Measurements from ENCODE around the gene TNRC6B. TPM values are rescaled to one million over a fixed set of nuclear protein-coding genes. Genes with fewer than 3 reads are reported as not detected.

The TNRC6B gene
- total RNA-seq, 1 experiment from 2014 or later: 44.6 TPM

DNA sequence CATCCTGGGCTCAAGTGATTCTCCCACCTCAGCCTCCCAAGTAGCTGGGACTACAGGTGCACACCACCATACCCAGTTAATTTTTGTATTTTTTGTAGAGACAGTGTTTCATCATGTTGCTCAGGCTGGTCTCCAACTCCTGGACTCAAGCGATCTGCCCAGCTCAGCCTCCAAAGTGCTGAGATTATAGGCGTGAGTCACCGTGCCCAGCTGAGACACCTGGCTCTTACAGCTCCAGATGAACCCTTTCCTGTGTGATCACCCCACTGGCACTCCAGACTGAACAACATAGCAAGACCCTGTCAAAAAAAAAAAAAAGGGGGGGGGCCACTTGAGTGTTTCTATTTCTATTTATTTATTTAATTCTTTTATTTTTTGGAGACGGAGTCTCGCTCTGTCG is 167.5 kb downstream of the TNRC6B start:
- TF ChIP-seq, protein P1, sequence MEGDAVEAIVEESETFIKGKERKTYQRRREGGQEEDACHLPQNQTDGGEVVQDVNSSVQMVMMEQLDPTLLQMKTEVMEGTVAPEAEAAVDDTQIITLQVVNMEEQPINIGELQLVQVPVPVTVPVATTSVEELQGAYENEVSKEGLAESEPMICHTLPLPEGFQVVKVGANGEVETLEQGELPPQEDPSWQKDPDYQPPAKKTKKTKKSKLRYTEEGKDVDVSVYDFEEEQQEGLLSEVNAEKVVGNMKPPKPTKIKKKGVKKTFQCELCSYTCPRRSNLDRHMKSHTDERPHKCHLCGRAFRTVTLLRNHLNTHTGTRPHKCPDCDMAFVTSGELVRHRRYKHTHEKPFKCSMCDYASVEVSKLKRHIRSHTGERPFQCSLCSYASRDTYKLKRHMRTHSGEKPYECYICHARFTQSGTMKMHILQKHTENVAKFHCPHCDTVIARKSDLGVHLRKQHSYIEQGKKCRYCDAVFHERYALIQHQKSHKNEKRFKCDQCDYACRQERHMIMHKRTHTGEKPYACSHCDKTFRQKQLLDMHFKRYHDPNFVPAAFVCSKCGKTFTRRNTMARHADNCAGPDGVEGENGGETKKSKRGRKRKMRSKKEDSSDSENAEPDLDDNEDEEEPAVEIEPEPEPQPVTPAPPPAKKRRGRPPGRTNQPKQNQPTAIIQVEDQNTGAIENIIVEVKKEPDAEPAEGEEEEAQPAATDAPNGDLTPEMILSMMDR (IDR thresholded peaks at IDR 0.05; ENCODE audit: unreplicated experiment): no peak
- CTCF ChIA-PET: interaction anchor here (0.6 to 0.7 kb wide), 3 partner anchors 11 to 1830 kb away, joined by 3 to 11 read pairs (median 5); no protein-coding TSS in a partner anchor
- peak overlapping the region; percentile 92 for H3K27ac Mint-ChIP-seq (ENCODE audit: unreplicated experiment)
- no peaks in the 10 kb centered on the region for H3K9me3 Mint-ChIP-seq (ENCODE audit: low read depth, unreplicated experiment)
- H3K36me3 Mint-ChIP-seq (ENCODE audit: insufficient read depth, unreplicated experiment): peaks cover 45% of the 10 kb centered on the region
- no TSS peak for BruUV-seq (replicated peaks)
- H3K4me1 Mint-ChIP-seq (ENCODE audit: low read depth, unreplicated experiment): peaks cover 27% of the 10 kb centered on the region
- intact Hi-C loops (cut with micrococcal nuclease; ENCODE audit: unreplicated experiment): loop anchor here (5.0 kb wide), 1 partner anchor 188 kb away; no protein-coding TSS in a partner anchor
- no peaks in the 10 kb centered on the region for H3K27me3 Mint-ChIP-seq (ENCODE audit: unreplicated experiment)
- H3K4me3 Mint-ChIP-seq (ENCODE audit: low read depth, unreplicated experiment): peak overlapping the region; percentile 88
- peak; percentile 30 for DNase-seq

DNA sequence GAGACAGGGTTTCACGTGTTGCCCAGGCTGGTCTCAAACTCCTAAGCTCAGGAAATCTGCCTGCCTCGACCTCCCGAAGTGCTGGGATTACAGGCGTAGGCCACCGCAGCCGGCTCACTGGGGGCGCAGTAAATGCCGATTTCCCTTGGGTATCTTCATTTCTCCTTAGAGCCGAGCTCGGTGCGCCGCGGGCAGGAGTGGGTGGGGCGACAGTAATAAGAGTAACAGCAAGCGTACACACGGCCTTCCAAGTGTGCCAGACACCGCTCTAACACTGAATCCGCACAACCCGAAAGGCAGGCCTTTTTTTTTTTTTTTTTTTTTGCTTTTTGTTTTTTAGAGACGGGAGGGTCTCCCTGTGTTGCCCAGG is 168.1 kb downstream of the TNRC6B start:
- TF ChIP-seq, protein P1 (IDR thresholded peaks at IDR 0.05; ENCODE audit: unreplicated experiment): no peak
- Mint-ChIP-seq H3K27me3 (ENCODE audit: unreplicated experiment) (no peaks in the 10 kb centered on the region), H3K9me3 (ENCODE audit: low read depth, unreplicated experiment) (no peaks in the 10 kb centered on the region), H3K4me1 (ENCODE audit: low read depth, unreplicated experiment) (peaks cover 27% of the 10 kb centered on the region), H3K4me3 (ENCODE audit: low read depth, unreplicated experiment) (peak overlapping the region; percentile 88), H3K36me3 (ENCODE audit: insufficient read depth, unreplicated experiment) (peaks cover 50% of the 10 kb centered on the region), H3K27ac (ENCODE audit: unreplicated experiment) (peak overlapping the region; percentile 92)
- intact Hi-C loops (cut with micrococcal nuclease; ENCODE audit: unreplicated experiment): loop anchor here (2.0 to 5.0 kb wide), 2 partner anchors 188 to 301 kb away; no protein-coding TSS in a partner anchor
- CTCF ChIA-PET: interaction anchor here (0.7 kb wide), 1 partner anchor 148 kb away, joined by 11 read pairs; no protein-coding TSS in a partner anchor
- no peak for DNase-seq
- BruUV-seq (replicated peaks): TSS peak; percentile 95

GRCh38 chr22:40346185-40347118 is 168.7 kb downstream of the TNRC6B start, which contains the start of gene ADSL:
ADSL (plus strand) TSS chr22:40346500; CDS start chr22:40346559, 59 bp downstream.
- CTCF ChIA-PET: interaction anchor here (0.7 kb wide), 2 partner anchors 148 to 302 kb away, joined by 4 to 11 read pairs; no protein-coding TSS in a partner anchor
- intact Hi-C loops (cut with micrococcal nuclease; ENCODE audit: unreplicated experiment): loop anchor here (2.0 to 5.0 kb wide), 2 partner anchors 189 to 302 kb away; no protein-coding TSS in a partner anchor
- H3K4me3 Mint-ChIP-seq (ENCODE audit: low read depth, unreplicated experiment): peak within 1 kb of the TSS; percentile 88
- H3K36me3 Mint-ChIP-seq (ENCODE audit: insufficient read depth, unreplicated experiment): peaks cover 54% of the 10 kb centered on the region
- TF ChIP-seq, protein P1 (IDR thresholded peaks at IDR 0.05; ENCODE audit: unreplicated experiment): no peak
- BruUV-seq (replicated peaks): no TSS peak
- H3K27me3 Mint-ChIP-seq (ENCODE audit: unreplicated experiment): no peaks in the 10 kb centered on the region
- peak within 1 kb of the TSS; percentile 92 for H3K27ac Mint-ChIP-seq (ENCODE audit: unreplicated experiment)
- H3K4me1 Mint-ChIP-seq (ENCODE audit: low read depth, unreplicated experiment): peaks cover 27% of the 10 kb centered on the region
- peak; percentile 93 for DNase-seq
- H3K9me3 Mint-ChIP-seq (ENCODE audit: low read depth, unreplicated experiment): no peaks in the 10 kb centered on the region

GRCh38 chr22:40347300-40347699 is 169.6 kb downstream of the TNRC6B start:
- CTCF ChIA-PET: interaction anchor here (0.7 to 1.4 kb wide), 3 partner anchors 253 to 303 kb away, joined by 3 to 4 read pairs (median 4); no protein-coding TSS in a partner anchor
- no peaks in the 10 kb centered on the region for H3K9me3 Mint-ChIP-seq (ENCODE audit: low read depth, unreplicated experiment)
- H3K36me3 Mint-ChIP-seq (ENCODE audit: insufficient read depth, unreplicated experiment): peaks cover 56% of the 10 kb centered on the region
- no peaks in the 10 kb centered on the region for H3K27me3 Mint-ChIP-seq (ENCODE audit: unreplicated experiment)
- H3K27ac Mint-ChIP-seq (ENCODE audit: unreplicated experiment): peak overlapping the region; percentile 92
- intact Hi-C loops (cut with micrococcal nuclease; ENCODE audit: unreplicated experiment): loop anchor here (2.0 to 5.0 kb wide), 2 partner anchors 190 to 302 kb away; no protein-coding TSS in a partner anchor
- TF ChIP-seq, protein P1 (IDR thresholded peaks at IDR 0.05; ENCODE audit: unreplicated experiment): no peak
- peaks cover 20% of the 10 kb centered on the region for H3K4me1 Mint-ChIP-seq (ENCODE audit: low read depth, unreplicated experiment)
- peak; percentile 4 for DNase-seq
- H3K4me3 Mint-ChIP-seq (ENCODE audit: low read depth, unreplicated experiment): peak overlapping the region; percentile 88
- TSS peak; percentile 58 for BruUV-seq (replicated peaks)
